Measurements from ENCODE around the gene FAM156B.
"Not testable (repeated sequence)": the region's sequence is repeated elsewhere in the genome, so short reads cannot be mapped to it uniquely, and the experiment has no call there.

FAM156B gene

DNA sequence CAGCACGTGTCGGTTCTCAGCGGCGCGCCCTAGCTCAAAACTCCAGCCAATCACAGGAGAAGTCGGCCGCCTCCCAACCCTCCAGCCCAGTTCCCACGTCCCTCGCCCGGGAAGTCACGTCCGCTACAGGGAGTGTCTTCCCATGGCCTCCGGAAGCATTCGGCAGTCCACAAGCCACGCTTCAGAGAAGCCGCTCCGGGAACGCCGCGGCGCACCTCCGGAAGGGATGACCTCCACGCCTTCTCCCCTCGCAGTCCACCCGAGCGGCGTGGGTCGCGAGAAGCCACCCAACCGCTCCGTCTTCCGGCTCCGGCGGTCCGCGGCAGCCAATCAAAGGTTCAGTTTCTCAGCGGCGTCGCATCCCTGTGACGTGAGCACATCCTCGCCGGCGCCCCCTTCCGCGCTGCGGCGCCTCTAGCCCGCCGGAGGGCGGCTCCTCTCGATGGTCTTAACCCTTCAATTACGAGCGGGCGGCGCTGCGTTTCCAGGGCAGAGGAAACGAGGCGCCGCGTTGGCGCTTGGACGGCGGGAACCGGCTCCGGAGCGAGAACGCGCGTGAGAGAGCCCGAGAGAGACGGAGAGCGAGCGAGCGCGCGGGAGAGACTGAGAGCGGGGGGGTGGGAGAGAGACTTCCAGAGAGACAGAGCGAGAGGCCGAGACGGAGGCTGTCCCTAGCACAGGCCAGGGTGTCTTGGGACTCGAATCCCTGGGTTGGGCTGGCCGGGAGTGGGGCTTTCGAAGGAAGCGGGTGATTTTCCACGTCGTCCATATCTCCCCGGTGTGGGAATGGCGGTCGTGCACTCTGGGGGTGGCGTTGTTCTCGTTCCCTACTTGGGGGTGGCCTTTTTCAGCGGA, at the start of gene FAM156B:
FAM156B (plus strand) TSS at position 476 of the 855 bp plus-strand sequence. CDS start 9,896 bp downstream, outside the sequence.
- peak; percentile 85 to 87 for ATAC-seq

DNA sequence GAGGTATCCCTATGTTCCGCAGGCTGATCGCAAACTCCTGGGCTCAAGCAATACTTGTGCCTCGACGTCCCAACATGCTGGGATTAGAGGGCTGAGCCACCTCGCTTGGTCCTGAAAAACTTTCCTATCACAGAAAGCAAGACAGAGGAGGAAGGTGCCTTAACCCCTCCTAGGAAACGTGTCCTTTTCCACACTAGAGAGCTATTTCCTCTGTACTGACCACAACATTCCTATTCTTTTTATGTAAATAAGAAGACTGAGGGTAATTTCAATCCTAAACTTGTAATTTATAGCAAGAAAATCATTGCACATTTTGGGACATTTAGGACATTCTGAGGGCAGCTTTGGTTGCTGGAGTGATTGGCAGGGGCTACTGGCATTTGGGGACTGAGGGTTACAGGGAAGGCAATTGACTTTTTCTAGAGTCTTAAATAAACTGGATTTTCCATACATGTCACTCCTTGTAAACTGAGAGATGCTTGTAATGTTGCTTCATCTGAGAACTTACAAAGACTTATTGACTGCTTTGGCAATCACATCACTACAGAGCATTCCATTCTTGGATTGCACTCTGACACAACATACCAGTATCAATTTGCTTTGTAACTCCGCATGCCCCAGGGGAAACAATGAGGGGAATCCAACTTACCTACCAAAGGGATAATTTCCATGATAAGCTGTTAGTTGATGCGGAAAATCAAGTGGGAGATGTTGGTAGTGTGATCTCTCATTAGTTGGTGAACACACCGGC, 44.8 kb upstream of the FAM156B start:
- ATAC-seq, result no peak

GRCh38 chrX:52856991-52857525, 40.1 kb upstream of the FAM156B start:
- not testable (repeated sequence) for ATAC-seq

GRCh38 chrX:52865343-52865998, 31.7 kb upstream of the FAM156B start:
- ATAC-seq, result no peak

- no peak for ATAC-seq
These were observed 29.4 kb upstream of the FAM156B start, which contains the start of gene XAGE3 for GRCh38 chrX:52867610-52868348. TSS of gene XAGE3 (minus strand) at chrX:52868083. CDS start at chrX:52867133, 950 bp downstream.

GRCh38 chrX:52870046-52870445, 27.1 kb upstream of the FAM156B start:
- ATAC-seq, result no peak

- ATAC-seq, result not testable (repeated sequence)
These were observed 23.3 kb upstream of the FAM156B start for GRCh38 chrX:52873825-52874224.

- ATAC-seq, result no peak
These were observed 22.5 kb upstream of the FAM156B start for GRCh38 chrX:52874661-52875060.

DNA sequence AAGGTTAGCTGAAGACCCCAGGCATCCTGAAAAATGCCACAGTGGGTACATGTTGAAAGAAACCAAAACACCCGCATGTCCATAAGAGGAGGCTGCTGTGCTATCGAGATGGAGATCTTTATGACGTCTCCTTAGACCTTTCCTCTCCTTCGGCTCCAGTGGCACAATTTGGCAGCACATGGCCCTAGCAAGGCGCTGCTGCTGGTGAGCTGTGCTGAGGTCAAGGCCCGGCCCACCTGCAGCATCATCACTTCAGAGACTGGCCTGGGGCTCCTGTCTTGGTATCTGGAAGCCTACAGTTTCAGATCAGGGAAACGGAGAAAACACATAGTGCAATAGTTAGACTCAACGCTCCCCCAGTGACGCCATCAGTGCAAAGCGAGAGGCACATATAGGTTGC, 21.7 kb upstream of the FAM156B start:
- ATAC-seq, result not testable (repeated sequence)

- ATAC-seq, result not testable (repeated sequence)
These were observed 20.7 kb upstream of the FAM156B start for GRCh38 chrX:52876386-52876785.

- ATAC-seq, result not testable (repeated sequence)
These were observed 9.7 kb upstream of the FAM156B start for GRCh38 chrX:52887459-52887858.

DNA sequence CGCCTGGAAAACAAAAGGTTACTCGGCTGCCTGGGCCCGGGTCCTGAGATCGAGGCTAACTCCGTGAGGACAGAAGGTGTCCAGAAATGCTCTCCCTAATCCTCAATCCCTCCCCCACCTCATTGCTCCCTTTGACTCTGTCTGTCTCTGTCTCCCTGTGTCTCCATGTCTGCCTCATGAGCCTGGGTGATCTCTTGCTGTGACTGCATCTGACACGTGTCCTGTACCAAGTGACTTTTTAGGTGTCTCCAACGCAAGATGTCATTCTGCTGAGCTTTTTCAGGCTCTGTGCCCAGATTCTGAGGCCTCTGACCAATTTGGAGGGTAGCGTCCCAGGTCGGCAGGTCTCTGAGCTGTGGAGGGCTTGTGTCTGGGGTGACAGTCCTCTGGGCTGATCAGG, 9.0 kb upstream of the FAM156B start:
- ATAC-seq, result not testable (repeated sequence)

DNA sequence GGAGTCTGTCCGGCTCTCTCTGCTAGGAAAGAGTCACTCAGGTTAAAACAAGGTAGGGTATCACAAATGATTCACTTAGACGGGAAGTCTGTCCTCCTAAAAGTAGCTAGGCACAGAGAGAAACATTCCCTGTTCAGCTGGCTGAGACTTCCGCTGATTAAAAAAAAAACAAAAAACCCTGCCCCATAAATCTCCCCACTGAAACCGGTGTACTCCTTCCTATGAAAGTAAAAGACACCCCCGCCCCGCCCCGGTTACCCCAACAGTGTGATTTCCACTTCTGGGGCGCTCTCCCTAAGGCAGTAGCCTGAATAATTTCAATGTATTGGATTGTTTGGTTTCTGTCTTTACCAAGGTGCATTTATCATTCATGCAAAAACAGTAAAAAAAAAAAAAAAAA, 692 bp upstream of the FAM156B start:
- peak; percentile 19 for ATAC-seq

DNA sequence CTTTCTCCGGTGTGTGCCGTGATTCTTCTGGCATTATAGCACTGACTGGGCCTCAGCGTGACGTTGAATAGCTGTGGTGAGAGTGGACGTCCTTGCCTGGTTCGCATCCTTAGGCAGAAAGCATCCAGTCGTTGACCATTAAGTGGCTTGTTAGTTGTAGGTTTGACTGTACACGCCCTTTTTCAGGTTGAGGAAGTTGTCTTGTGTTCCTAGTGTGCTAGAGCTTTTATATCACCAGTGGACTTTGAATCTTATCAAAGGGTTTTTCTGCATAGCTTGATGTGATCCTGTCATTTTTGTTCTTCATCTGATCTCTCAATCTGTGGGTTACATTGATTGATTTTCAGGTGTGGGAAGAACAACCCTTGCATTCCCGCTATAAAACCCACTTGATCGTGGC, 8.4 kb downstream of the FAM156B start:
- not testable (repeated sequence) for ATAC-seq

GRCh38 chrX:52906072-52906471, 8.9 kb downstream of the FAM156B start:
- ATAC-seq, result not testable (repeated sequence)

DNA sequence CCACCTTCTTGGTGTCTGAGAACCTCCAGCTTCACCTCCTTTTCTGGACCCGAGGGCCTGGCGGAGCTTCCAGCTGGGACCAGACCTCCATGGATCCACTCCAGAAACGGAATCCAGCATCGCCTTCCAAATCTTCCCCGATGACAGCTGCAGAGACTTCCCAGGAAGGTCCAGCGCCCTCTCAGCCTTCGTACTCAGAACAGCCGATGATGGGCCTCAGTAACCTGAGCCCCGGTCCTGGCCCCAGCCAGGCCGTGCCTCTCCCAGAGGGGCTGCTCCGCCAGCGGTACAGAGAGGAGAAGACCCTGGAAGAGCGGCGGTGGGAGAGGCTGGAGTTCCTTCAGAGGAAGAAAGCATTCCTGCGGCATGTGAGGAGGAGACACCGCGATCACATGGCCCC, 10.0 kb downstream of the FAM156B start:
- not testable (repeated sequence) for ATAC-seq

- not testable (repeated sequence) for ATAC-seq
These were observed 10.8 kb downstream of the FAM156B start for GRCh38 chrX:52907900-52908299.

- not testable (repeated sequence) for ATAC-seq
These were observed 12.3 kb downstream of the FAM156B start for GRCh38 chrX:52909313-52909969.

DNA sequence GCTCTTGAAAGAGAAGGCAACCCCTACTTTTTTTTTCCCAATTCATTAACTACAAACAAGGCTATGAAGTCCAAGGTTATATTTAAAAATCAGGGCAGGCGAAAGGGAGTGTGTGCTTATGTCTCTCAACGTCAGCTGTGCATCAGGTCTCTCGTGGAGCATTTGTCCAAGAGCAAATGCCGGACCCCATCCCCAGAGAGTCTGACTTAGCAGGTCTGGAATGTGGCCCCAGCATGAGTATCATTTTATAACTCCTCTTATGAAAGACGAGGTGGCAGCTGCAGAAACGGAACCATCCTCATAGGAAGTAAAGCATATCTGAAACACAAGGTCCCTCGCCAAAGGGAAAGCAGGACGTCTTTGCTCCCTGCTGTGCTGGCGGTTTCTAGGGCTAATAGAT, 16.6 kb downstream of the FAM156B start:
- not testable (repeated sequence) for ATAC-seq

GRCh38 chrX:52914704-52915103, 17.6 kb downstream of the FAM156B start:
- ATAC-seq, result peak; percentile 53 to 67

DNA sequence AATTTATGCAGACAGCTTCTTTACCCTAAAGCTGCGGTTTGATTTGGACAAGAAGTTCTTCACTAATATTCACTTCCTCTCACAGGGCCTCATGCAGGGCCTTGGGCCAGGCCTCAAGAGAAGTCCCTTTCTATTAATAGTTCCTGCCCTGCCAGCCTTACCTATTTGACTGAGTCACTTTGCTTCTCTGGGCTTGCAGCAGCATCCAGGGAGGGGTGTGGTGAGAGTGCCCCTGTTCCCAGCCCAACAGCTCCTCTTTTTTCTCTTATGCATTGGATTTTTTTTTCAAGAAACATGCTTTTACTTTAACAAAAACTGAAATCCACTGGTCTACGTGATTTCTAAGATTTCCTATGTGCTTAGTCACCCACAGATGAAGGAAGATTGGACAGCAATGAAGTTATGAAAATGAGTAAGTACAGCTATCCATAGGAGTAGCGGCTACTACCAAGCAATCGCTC, 26.7 kb downstream of the FAM156B start:
- no peak for ATAC-seq
